Measurements from ENCODE around the gene FOXA3.

DNA sequence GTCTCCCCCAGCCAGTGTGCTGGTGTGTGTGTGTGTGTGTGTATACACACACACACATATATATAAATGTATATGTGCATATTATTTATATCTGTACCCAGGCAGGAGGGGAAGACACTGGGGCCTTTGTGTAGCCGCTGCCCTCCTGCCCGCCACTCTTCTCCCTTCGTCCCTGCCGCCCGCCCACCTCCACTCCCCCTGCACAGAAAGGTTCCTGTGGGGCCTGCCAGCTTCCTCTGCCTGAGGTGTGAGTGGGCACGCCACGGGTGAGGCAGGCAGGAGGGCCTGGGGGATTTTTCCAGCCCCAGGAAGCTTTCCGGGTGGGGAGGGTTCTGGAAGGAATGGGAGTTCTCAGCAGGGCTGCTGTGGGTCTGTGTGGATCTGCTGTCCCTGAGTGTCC lies 14.9 kb downstream of the FOXA3 start:
- TF ChIP-seq POLR2A (IDR thresholded peaks at IDR 0.05; ENCODE audit: extremely low read depth, insufficient read length), result no peak
- TF ChIP-seq, protein P1, sequence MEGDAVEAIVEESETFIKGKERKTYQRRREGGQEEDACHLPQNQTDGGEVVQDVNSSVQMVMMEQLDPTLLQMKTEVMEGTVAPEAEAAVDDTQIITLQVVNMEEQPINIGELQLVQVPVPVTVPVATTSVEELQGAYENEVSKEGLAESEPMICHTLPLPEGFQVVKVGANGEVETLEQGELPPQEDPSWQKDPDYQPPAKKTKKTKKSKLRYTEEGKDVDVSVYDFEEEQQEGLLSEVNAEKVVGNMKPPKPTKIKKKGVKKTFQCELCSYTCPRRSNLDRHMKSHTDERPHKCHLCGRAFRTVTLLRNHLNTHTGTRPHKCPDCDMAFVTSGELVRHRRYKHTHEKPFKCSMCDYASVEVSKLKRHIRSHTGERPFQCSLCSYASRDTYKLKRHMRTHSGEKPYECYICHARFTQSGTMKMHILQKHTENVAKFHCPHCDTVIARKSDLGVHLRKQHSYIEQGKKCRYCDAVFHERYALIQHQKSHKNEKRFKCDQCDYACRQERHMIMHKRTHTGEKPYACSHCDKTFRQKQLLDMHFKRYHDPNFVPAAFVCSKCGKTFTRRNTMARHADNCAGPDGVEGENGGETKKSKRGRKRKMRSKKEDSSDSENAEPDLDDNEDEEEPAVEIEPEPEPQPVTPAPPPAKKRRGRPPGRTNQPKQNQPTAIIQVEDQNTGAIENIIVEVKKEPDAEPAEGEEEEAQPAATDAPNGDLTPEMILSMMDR (IDR thresholded peaks at IDR 0.05; ENCODE audit: low read depth, low read length), result no peak
- TF ChIP-seq, protein P2, sequence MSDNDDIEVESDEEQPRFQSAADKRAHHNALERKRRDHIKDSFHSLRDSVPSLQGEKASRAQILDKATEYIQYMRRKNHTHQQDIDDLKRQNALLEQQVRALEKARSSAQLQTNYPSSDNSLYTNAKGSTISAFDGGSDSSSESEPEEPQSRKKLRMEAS (IDR thresholded peaks at IDR 0.05; ENCODE audit: low read depth, low read length), result no peak
